Fibroblast of lung (primary cell): ENCODE results near the gene ENPP3.

ENCODE experiments used
- CTCF ChIP-seq, 2 donors: IDR thresholded peaks in 1 of 2; conservative IDR thresholded peaks in 1 of 2; 1 replicate in 1 of 2; 2 replicates in 1 of 2; pipeline ENCODE4 v1.5.1; 2011 to 2012; ENCODE audit warnings: low read length in 2 of 2, control low read depth in 1 of 2, inconsistent platforms in 1 of 2, low read depth in 1 of 2, mild to moderate bottlenecking in 1 of 2
- EZH2 ChIP-seq: IDR thresholded peaks from 2 replicates; pipeline ENCODE4 v1.5.1; 2012; ENCODE audit warnings: low read length, control low read depth, mild to moderate bottlenecking; ENCODE audit errors: missing control alignments

GRCh38 chr6:131765081-131765803 is 128.1 kb downstream of the ENPP3 start:
- TF ChIP-seq CTCF (conservative IDR thresholded peaks at IDR 0.05 in 1 of 2, IDR thresholded peaks at IDR 0.05 in 1 of 2; ENCODE audit: low read depth in 1 of 2, low read length in 2 of 2) (no peak), EZH2 (no peak)
